GM20000 (cell line): ENCODE measurements around the gene TAS2R13.

Experiments used
- DNase-seq: peaks from one replicate; pipeline ENCODE4 v3.0.0; 2012; ENCODE audit warnings: low spot score
- TF ChIP-seq, protein P1 (sequence below): IDR thresholded peaks from 2 replicates; pipeline ENCODE4 v1.5.1; 2012; ENCODE audit warnings: mild to moderate bottlenecking, control low read depth; ENCODE audit errors: extremely low read depth, missing control alignments

The TAS2R13 gene

DNA sequence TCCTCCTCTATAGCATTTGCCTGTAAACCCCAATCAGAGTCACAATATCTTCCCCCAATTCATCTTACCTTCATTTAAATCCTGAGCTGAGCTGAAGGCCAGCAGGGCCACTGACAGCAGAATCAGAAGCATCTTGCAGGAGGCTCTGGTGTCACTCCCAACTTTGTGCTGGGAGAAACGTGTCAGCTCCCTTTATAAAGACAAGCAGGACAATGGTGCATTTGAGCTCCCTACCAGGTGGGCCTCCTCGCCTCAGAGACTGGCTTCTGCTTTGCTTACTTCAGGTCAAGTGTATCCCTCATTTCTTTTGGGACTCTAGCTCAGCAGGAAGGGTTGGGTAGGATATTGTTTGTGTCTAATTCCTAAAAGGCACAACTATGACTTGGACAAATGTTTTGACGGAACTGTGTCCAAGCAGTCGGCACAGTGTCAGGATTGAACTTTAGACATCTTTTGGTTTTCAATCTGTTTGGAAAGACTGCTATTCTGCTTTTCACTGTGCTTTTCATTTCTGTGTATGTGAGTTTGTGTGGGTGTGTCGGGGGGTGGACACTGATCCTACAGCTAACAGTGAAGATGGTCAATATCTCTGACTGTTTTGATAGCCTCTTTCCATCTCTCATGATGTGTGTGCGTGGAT lies 25.2 kb downstream of the TAS2R13 start, which contains the start of gene PRH1:
Gene PRH1, minus strand, starts transcription at position 170 of the 640 bp plus-strand sequence. Its CDS starts 38 bp downstream, at position 132.
- DNase-seq = no peak
- TF ChIP-seq, protein P1, sequence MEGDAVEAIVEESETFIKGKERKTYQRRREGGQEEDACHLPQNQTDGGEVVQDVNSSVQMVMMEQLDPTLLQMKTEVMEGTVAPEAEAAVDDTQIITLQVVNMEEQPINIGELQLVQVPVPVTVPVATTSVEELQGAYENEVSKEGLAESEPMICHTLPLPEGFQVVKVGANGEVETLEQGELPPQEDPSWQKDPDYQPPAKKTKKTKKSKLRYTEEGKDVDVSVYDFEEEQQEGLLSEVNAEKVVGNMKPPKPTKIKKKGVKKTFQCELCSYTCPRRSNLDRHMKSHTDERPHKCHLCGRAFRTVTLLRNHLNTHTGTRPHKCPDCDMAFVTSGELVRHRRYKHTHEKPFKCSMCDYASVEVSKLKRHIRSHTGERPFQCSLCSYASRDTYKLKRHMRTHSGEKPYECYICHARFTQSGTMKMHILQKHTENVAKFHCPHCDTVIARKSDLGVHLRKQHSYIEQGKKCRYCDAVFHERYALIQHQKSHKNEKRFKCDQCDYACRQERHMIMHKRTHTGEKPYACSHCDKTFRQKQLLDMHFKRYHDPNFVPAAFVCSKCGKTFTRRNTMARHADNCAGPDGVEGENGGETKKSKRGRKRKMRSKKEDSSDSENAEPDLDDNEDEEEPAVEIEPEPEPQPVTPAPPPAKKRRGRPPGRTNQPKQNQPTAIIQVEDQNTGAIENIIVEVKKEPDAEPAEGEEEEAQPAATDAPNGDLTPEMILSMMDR = no peak

DNA sequence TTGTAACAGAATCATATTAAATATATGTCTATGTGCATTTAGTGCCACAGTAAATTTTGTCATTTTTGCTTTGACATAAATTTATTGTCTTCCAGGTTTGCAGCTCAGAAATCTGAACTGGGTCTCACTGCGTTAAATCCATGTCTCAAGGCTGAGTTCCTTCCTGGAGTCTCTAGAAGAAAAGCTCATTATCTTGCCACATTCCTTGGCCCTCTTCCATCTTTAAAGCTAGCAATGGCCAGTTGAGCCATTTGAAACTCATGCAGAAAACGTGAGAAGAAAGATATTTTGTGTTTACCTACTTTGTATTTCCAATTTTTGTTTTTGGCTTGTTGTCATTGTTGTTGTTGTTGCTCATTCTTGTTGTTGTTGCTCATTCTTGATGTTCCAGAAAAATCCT lies 36.0 kb downstream of the TAS2R13 start:
- TF ChIP-seq, protein P1 = no peak
- DNase-seq = no peak

- DNase-seq = no peak
- TF ChIP-seq, protein P1 = no peak
Observed at GRCh38 chr12:10867381-10867780, 42.0 kb downstream of the TAS2R13 start.

GRCh38 chr12:10863512-10864218 lies 45.7 kb downstream of the TAS2R13 start:
- no peak for DNase-seq
- TF ChIP-seq, protein P1 = no peak

DNA sequence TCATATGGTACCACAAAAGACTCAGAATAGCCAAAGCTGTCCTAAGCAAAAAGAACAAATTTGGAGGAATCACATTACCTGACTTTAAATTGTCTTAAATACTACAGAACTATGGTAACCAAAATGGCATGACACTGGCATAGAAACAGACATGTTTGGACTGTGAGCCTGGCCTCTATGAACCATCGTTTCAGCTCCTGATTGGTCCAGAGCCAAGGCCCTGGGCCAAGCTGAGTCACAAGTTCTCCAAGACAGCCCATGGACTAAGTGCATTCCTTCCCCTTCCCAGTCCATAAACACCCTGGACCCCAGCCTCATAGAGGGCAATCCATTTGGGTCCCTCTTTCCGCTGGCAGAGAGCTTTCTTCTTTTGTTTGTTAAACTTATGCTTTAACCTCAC lies 48.0 kb downstream of the TAS2R13 start:
- TF ChIP-seq, protein P1 = no peak
- DNase-seq = no peak
